GM23338 (cell line): ENCODE data around the gene MTA2. TPM values are rescaled to one million over a fixed set of nuclear protein-coding genes. Genes with fewer than 3 reads are reported as not detected.

Source experiments
- ATAC-seq: fragments of 200-7000 bp; cut with Tn5 transposase; 3 replicates; pipeline ENCODE4 v1.9.1; 2020
- DNase-seq: peaks from one replicate; pipeline ENCODE4 v3.0.0-alpha.2; 2015; ENCODE audit warnings: low spot score
- H2AFZ ChIP-seq: fragments of 200-600 bp; sonication (generic); 2 replicates; pipeline ENCODE4 v1.8.0; 2016; ENCODE audit warnings: antibody characterized with exemption, mild to moderate bottlenecking, moderate library complexity
- H3F3A ChIP-seq: fragments of 200-600 bp; sonication (generic); replicated peaks from 2 replicates; pipeline ENCODE4 v1.8.0; 2017; ENCODE audit warnings: antibody characterized with exemption, mixed run types, low read depth
- H3K27ac ChIP-seq: fragments of 200-600 bp; sonication (generic); 2 replicates; pipeline ENCODE4 v1.6.1; 2016; ENCODE audit warnings: low read depth
- H3K27me3 ChIP-seq: fragments of 200-600 bp; sonication (generic); 2 replicates; pipeline ENCODE4 v1.8.0; 2016; ENCODE audit warnings: mild to moderate bottlenecking, mixed run types, moderate library complexity; ENCODE audit not compliant: insufficient read depth
- H3K36me3 ChIP-seq: fragments of 200-600 bp; sonication (generic); 2 replicates; pipeline ENCODE4 v1.8.0; 2016; ENCODE audit warnings: mild to moderate bottlenecking; ENCODE audit not compliant: insufficient read depth
- H3K4me1 ChIP-seq: fragments of 200-600 bp; sonication (generic); 2 replicates; pipeline ENCODE4 v1.8.0; 2016; ENCODE audit warnings: mild to moderate bottlenecking, moderate library complexity; ENCODE audit not compliant: insufficient read depth
- H3K4me2 ChIP-seq: fragments of 200-600 bp; sonication (generic); 2 replicates; pipeline ENCODE4 v1.7.1; 2017; ENCODE audit warnings: mixed run types
- H3K4me3 ChIP-seq: fragments of 200-600 bp; sonication (generic); 2 replicates; pipeline ENCODE4 v1.6.1; 2016; ENCODE audit warnings: mixed run types
- H3K79me2 ChIP-seq: fragments of 200-600 bp; sonication (generic); replicated peaks from 2 replicates; pipeline ENCODE4 v1.8.0; 2017; ENCODE audit warnings: mild to moderate bottlenecking; ENCODE audit not compliant: insufficient read depth
- H3K9me2 ChIP-seq: fragments of 200-600 bp; sonication (generic); 2 replicates; pipeline ENCODE4 v1.8.0; 2017; ENCODE audit not compliant: insufficient read depth
- H4K20me1 ChIP-seq: fragments of 200-600 bp; sonication (generic); replicated peaks from 2 replicates; pipeline ENCODE4 v1.8.0; 2017; ENCODE audit warnings: mild to moderate bottlenecking; ENCODE audit not compliant: insufficient read depth
- H3K27ac Mint-ChIP-seq: 2 replicates; pipeline ENCODE4 v1.8.0; 2020; ENCODE audit warnings: inconsistent platforms, mild to moderate bottlenecking, moderate library complexity, mixed read lengths
- H3K27me3 Mint-ChIP-seq: 3 replicates; pipeline ENCODE4 v1.8.0; 2022; ENCODE audit warnings: low read depth, mild to moderate bottlenecking, moderate library complexity, mixed read lengths, inconsistent platforms; ENCODE audit not compliant: insufficient read depth, poor library complexity
- H3K36me3 Mint-ChIP-seq: 3 replicates; pipeline ENCODE4 v1.8.0; 2021; ENCODE audit warnings: low read depth, mild to moderate bottlenecking, inconsistent platforms, moderate library complexity, mixed read lengths
- H3K4me1 Mint-ChIP-seq: 3 replicates; pipeline ENCODE4 v1.8.0; 2020; ENCODE audit warnings: mild to moderate bottlenecking, inconsistent platforms, mixed read lengths
- H3K4me3 Mint-ChIP-seq: 3 replicates; pipeline ENCODE4 v1.8.0; 2021; ENCODE audit warnings: moderate library complexity, mild to moderate bottlenecking, inconsistent platforms, mixed read lengths
- H3K9me3 Mint-ChIP-seq: 3 replicates; pipeline ENCODE4 v1.8.0; 2020; ENCODE audit warnings: moderate library complexity, mild to moderate bottlenecking, inconsistent platforms, mixed read lengths
- CREB1 ChIP-seq: fragments of 250-450 bp; sonication (Bioruptor Pico); IDR thresholded peaks from 2 replicates; pipeline ENCODE4 v1.5.0; 2020; ENCODE audit warnings: low read depth, mild to moderate bottlenecking, moderate library complexity
- CTCF ChIP-seq, 2 experiments: fragments of 200-600 bp in 1 of 2; sonication (generic) in 1 of 2; conservative IDR thresholded peaks; 2 replicates each; pipeline versions ENCODE4 v1.5.1 to v1.6.1; 2016 to 2017; ENCODE audit warnings: antibody characterized with exemption in 2 of 2, low read depth in 2 of 2, mild to moderate bottlenecking in 2 of 2, moderate library complexity in 1 of 2
- ETS1 ChIP-seq: IDR thresholded peaks from 2 replicates; pipeline ENCODE4 v1.6.1; 2016; ENCODE audit warnings: antibody characterized with exemption
- EZH2 ChIP-seq: fragments of 200-600 bp; sonication (generic); IDR thresholded peaks from one replicate; pipeline ENCODE4 v1.8.0; 2017; ENCODE audit warnings: antibody characterized with exemption, mild to moderate bottlenecking, low read depth; ENCODE audit not compliant: unreplicated experiment
- EZH2phosphoT487 ChIP-seq: fragments of 200-600 bp; sonication (generic); IDR thresholded peaks from one replicate; pipeline ENCODE4 v1.8.1; 2018; ENCODE audit warnings: antibody characterized with exemption; ENCODE audit not compliant: unreplicated experiment
- JUNB ChIP-seq: IDR thresholded peaks from one replicate; pipeline ENCODE4 v1.6.1; 2016; ENCODE audit warnings: antibody characterized with exemption; ENCODE audit not compliant: unreplicated experiment
- NANOG ChIP-seq: IDR thresholded peaks from 2 replicates; pipeline ENCODE4 v1.6.1; 2016; ENCODE audit warnings: antibody characterized with exemption, borderline replicate concordance
- POLR2AphosphoS5 ChIP-seq: IDR thresholded peaks from 2 replicates; pipeline ENCODE4 v1.6.1; 2016; ENCODE audit warnings: antibody characterized with exemption, low read depth
- REST ChIP-seq: IDR thresholded peaks from one replicate; pipeline ENCODE4 v1.6.1; 2018; ENCODE audit warnings: antibody characterized with exemption; ENCODE audit not compliant: unreplicated experiment
- STAT1 ChIP-seq: IDR thresholded peaks from one replicate; pipeline ENCODE4 v1.6.1; 2016; ENCODE audit warnings: antibody characterized with exemption; ENCODE audit not compliant: unreplicated experiment
- ZNF114 ChIP-seq: fragments of 250-450 bp; sonication (Bioruptor Pico); IDR thresholded peaks from 2 replicates; pipeline ENCODE4 v1.5.0; 2020; ENCODE audit warnings: mild to moderate bottlenecking, moderate library complexity
- ZNF331 ChIP-seq: fragments of 250-450 bp; sonication (Bioruptor Pico); IDR thresholded peaks from 2 replicates; pipeline ENCODE4 v1.5.0; 2020; ENCODE audit warnings: low read depth, mild to moderate bottlenecking, moderate library complexity
- ZNF462 ChIP-seq: fragments of 250-450 bp; sonication (Bioruptor Pico); IDR thresholded peaks from 2 replicates; pipeline ENCODE4 v1.5.0; 2020; ENCODE audit warnings: mild to moderate bottlenecking, moderate library complexity
- polyA plus RNA-seq: library from polyadenylated mRNA; unstranded; fragments of >200 nt; fragmentation: Nextera tagmentation; extraction: Ambion mirVana; gene quantifications from 2 replicates; pipeline ENCODE4 v1.2.1, GENCODE V29; 2016
- total RNA-seq: library from RNA; depleted of rRNA; stranded (reverse); fragments of >200 nt; shearing (Covaris generic); gene quantifications from 2 replicates; pipeline ENCODE4 v1.2.3, GENCODE V29; 2014

Gene MTA2
- total and polyA plus RNA-seq, 2 experiments from 2014 or later, result 22.9 to 102 TPM

GRCh38 chr11:62577046-62577714 is 24.5 kb downstream of the MTA2 start:
- DNase-seq (no peak), ATAC-seq (no peak)
- TF ChIP-seq CTCF (conservative IDR thresholded peaks at IDR 0.05; ENCODE audit: low read depth in 2 of 2), result no peak
- no peak for TF ChIP-seq CREB1
- TF ChIP-seq EZH2phosphoT487, result no peak
- TF ChIP-seq JUNB, result no peak
- no peak for TF ChIP-seq EZH2
- no peak for TF ChIP-seq NANOG
- TF ChIP-seq ZNF462 (CRISPR knock-in tag), result no peak
- TF ChIP-seq ZNF331 (CRISPR knock-in tag), result no peak
- TF ChIP-seq ETS1, result no peak
- no peak for TF ChIP-seq REST
- TF ChIP-seq ZNF114 (CRISPR knock-in tag), result no peak
- no peak for TF ChIP-seq POLR2AphosphoS5
- TF ChIP-seq STAT1, result no peak
- H2AFZ ChIP-seq, result no peak overlapping the region
- no peak overlapping the region for H3K27ac ChIP-seq
- H3K4me2 ChIP-seq, result no peak overlapping the region
- H3K36me3 Mint-ChIP-seq, result peaks cover 52% of the 10 kb centered on the region
- peaks cover 8% of the 10 kb centered on the region; the same call in 1 of the 2 replicates for H4K20me1 ChIP-seq
- no peak overlapping the region for H3K4me3 ChIP-seq
- no peaks in the 10 kb centered on the region for H3K9me2 ChIP-seq
- peaks cover 20% of the 10 kb centered on the region for H3F3A ChIP-seq
- peaks cover 14% of the 10 kb centered on the region for H3K79me2 ChIP-seq
- no peaks in the 10 kb centered on the region for H3K27me3 ChIP-seq
- no peak overlapping the region for H3K4me3 Mint-ChIP-seq
- H3K9me3 Mint-ChIP-seq, result no peaks in the 10 kb centered on the region
- H3K36me3 ChIP-seq, result peaks cover 5% of the 10 kb centered on the region
- H3K27me3 Mint-ChIP-seq, result peaks cover 13% of the 10 kb centered on the region
- 0 out of 2 replicates have a peak overlapping the region, but pooled peaks have one; percentile 48 for H3K27ac Mint-ChIP-seq
- H3K4me1 ChIP-seq, result peaks cover 15% of the 10 kb centered on the region
- H3K4me1 Mint-ChIP-seq, result peaks cover 17% of the 10 kb centered on the region
